ENCODE results near the gene SGCD.

- TF ChIP-seq RARB (CRISPR knock-in tag; IDR thresholded peaks at IDR 0.05) (no peak), ZNF8 (CRISPR knock-in tag; IDR thresholded peaks at IDR 0.05) (no peak), ARNTL (CRISPR knock-in tag; IDR thresholded peaks at IDR 0.05; ENCODE audit: borderline replicate concordance, low read depth) (no peak), ISL1 (CRISPR knock-in tag; IDR thresholded peaks at IDR 0.05) (no peak), GLIS3 (CRISPR knock-in tag; IDR thresholded peaks at IDR 0.05) (no peak), CSDC2 (CRISPR knock-in tag; IDR thresholded peaks at IDR 0.05) (no peak), ZNF565 (CRISPR knock-in tag; conservative IDR thresholded peaks at IDR 0.05; ENCODE audit: low read depth) (no peak), PATZ1 (CRISPR knock-in tag; IDR thresholded peaks at IDR 0.05; ENCODE audit: borderline replicate concordance) (no peak), TCF4 (CRISPR knock-in tag; IDR thresholded peaks at IDR 0.05; ENCODE audit: borderline replicate concordance) (no peak), ZFP3 (CRISPR knock-in tag; IDR thresholded peaks at IDR 0.05) (no peak)
- TF ChIP-seq, protein P1, sequence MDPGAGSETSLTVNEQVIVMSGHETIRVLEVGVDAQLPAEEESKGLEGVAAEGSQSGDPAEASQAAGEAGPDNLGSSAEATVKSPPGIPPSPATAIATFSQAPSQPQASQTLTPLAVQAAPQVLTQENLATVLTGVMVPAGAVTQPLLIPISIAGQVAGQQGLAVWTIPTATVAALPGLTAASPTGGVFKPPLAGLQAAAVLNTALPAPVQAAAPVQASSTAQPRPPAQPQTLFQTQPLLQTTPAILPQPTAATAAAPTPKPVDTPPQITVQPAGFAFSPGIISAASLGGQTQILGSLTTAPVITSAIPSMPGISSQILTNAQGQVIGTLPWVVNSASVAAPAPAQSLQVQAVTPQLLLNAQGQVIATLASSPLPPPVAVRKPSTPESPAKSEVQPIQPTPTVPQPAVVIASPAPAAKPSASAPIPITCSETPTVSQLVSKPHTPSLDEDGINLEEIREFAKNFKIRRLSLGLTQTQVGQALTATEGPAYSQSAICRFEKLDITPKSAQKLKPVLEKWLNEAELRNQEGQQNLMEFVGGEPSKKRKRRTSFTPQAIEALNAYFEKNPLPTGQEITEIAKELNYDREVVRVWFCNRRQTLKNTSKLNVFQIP (CRISPR knock-in tag; IDR thresholded peaks at IDR 0.05; ENCODE audit: borderline replicate concordance, low read depth), result no peak
These were observed 456.1 kb downstream of the SGCD start for GRCh38 chr5:156783092-156783491.
